IMR-90 (cell line): ENCODE measurements around the gene SMYD5. TPM values are rescaled to one million over a fixed set of nuclear protein-coding genes. Genes with fewer than 3 reads are reported as not detected.
A peak's percentile ranks its signal among the peaks of the same experiment; 100 is the strongest.

Source experiments
- ATAC-seq: fragments of 200-7000 bp; cut with Tn5 transposase; 2 replicates; pipeline ENCODE4 v1.9.1; 2020; ENCODE audit warnings: low read depth, mild to moderate bottlenecking, moderate library complexity
- BruUV-seq: library from RNA; stranded (reverse); fragments of 400-500 nt; replicated peaks from 2 replicates; lab custom pipeline; 2021; lab: Mats Ljungman, UMichigan
- CTCF ChIA-PET: fragments of 300-600 bp; formaldehyde crosslinking; extraction: SDS; loops from one replicate; lab custom pipeline; 2021; ENCODE audit warnings: antibody characterized with exemption; lab: Yijun Ruan, JAX
- POLR2A ChIA-PET: fragments of 300-600 bp; sonication (Branson Sonifier 250); formaldehyde crosslinking; loops from one replicate; lab custom pipeline; 2022; ENCODE audit warnings: antibody characterized with exemption; ENCODE audit not compliant: unreplicated experiment; lab: Charles Lee
- DNase-seq: peaks from one replicate; pipeline ENCODE4 v3.0.0; 2013
- H2AFZ ChIP-seq: replicated peaks from 2 replicates; pipeline ENCODE3; 2013; ENCODE audit warnings: low read length, mild to moderate bottlenecking; ENCODE audit not compliant: poor library complexity
- H2AK5ac ChIP-seq: 2 replicates; pipeline ENCODE4 v1.6.1; 2013; ENCODE audit warnings: low read depth, low read length, inconsistent platforms
- H2AK9ac ChIP-seq: replicated peaks from 2 replicates; pipeline ENCODE3; 2013; ENCODE audit warnings: mild to moderate bottlenecking, low read depth, low read length, moderate library complexity; ENCODE audit not compliant: poor library complexity
- H2BK120ac ChIP-seq: 2 replicates; pipeline ENCODE4 v1.6.1; 2013; ENCODE audit warnings: low read depth, low read length, inconsistent platforms
- H2BK15ac ChIP-seq: 3 replicates; pipeline ENCODE4 v1.6.1; 2013; ENCODE audit warnings: low read depth, low read length, inconsistent platforms
- H2BK20ac ChIP-seq: 2 replicates; pipeline ENCODE4 v1.6.1; 2013; ENCODE audit warnings: low read depth, mild to moderate bottlenecking, inconsistent platforms, low read length, moderate library complexity
- H2BK5ac ChIP-seq: 2 replicates; pipeline ENCODE4 v1.6.1; 2013; ENCODE audit warnings: mild to moderate bottlenecking, low read depth, low read length, inconsistent platforms; ENCODE audit not compliant: poor library complexity, severe bottlenecking
- H3K14ac ChIP-seq: replicated peaks from 2 replicates; pipeline ENCODE4 v1.6.1; 2013; ENCODE audit warnings: low read depth, low read length, inconsistent platforms
- H3K18ac ChIP-seq: 2 replicates; pipeline ENCODE4 v1.6.1; 2013; ENCODE audit warnings: low read depth, low read length, control low read depth
- H3K23ac ChIP-seq: 2 replicates; pipeline ENCODE4 v1.6.1; 2013; ENCODE audit warnings: low read depth, low read length, inconsistent platforms
- H3K27ac ChIP-seq: 2 replicates; pipeline ENCODE4 v1.5.1; 2013; ENCODE audit warnings: mild to moderate bottlenecking, control low read depth, low read length; ENCODE audit not compliant: insufficient read depth
- H3K27me3 ChIP-seq: 2 replicates; pipeline ENCODE4 v1.6.1; 2013; ENCODE audit warnings: low read length; ENCODE audit not compliant: control insufficient read depth, insufficient read depth
- H3K36me3 ChIP-seq: 2 replicates; pipeline ENCODE4 v1.6.1; 2013; ENCODE audit warnings: low read length, mixed read lengths; ENCODE audit not compliant: control insufficient read depth, insufficient read depth
- H3K4ac ChIP-seq: 2 replicates; pipeline ENCODE4 v1.6.1; 2013; ENCODE audit warnings: low read depth, low read length, inconsistent platforms
- H3K4me1 ChIP-seq: 2 replicates; pipeline ENCODE4 v1.6.1; 2013; ENCODE audit warnings: low read length, mixed read lengths; ENCODE audit not compliant: control insufficient read depth, insufficient read depth
- H3K4me2 ChIP-seq: 2 replicates; pipeline ENCODE4 v1.6.1; 2013; ENCODE audit warnings: low read depth, mild to moderate bottlenecking, control low read depth, low read length, moderate library complexity
- H3K4me3 ChIP-seq: 2 replicates; pipeline ENCODE4 v1.5.1; 2013; ENCODE audit warnings: low read depth, mild to moderate bottlenecking, control low read depth, low read length, moderate library complexity; ENCODE audit not compliant: insufficient read depth
- H3K56ac ChIP-seq: 2 replicates; pipeline ENCODE4 v1.6.1; 2013; ENCODE audit warnings: low read length, inconsistent platforms; ENCODE audit not compliant: insufficient read depth; ENCODE audit errors: extremely low read depth
- H3K79me1 ChIP-seq, 2 experiments: 2 replicates each; pipeline ENCODE4 v1.6.1; 2013; ENCODE audit warnings: low read length in 2 of 2, inconsistent platforms in 1 of 2, low read depth in 1 of 2
- H3K9ac ChIP-seq: 2 replicates; pipeline ENCODE4 v1.6.1; 2013; ENCODE audit warnings: low read depth, low read length, control low read depth
- H3K9me1 ChIP-seq: 2 replicates; pipeline ENCODE4 v1.6.1; 2013; ENCODE audit warnings: low read length, inconsistent platforms; ENCODE audit not compliant: insufficient read depth
- H3K9me3 ChIP-seq: 2 replicates; pipeline ENCODE4 v1.6.1; 2013; ENCODE audit warnings: low read length; ENCODE audit not compliant: control insufficient read depth, insufficient read depth
- H4K20me1 ChIP-seq: 2 replicates; pipeline ENCODE4 v1.6.1; 2013; ENCODE audit warnings: low read length, inconsistent platforms; ENCODE audit not compliant: insufficient read depth
- H4K5ac ChIP-seq: 2 replicates; pipeline ENCODE4 v1.6.1; 2013; ENCODE audit warnings: mild to moderate bottlenecking, low read depth, low read length, control low read depth
- H4K8ac ChIP-seq, 2 experiments: 2 replicates each; pipeline ENCODE4 v1.6.1; 2013; ENCODE audit warnings: low read depth in 2 of 2, low read length in 2 of 2, control low read depth in 1 of 2, inconsistent platforms in 1 of 2
- H4K91ac ChIP-seq: 2 replicates; pipeline ENCODE4 v1.6.1; 2013; ENCODE audit warnings: low read depth, low read length, inconsistent platforms; ENCODE audit not compliant: insufficient read depth
- BHLHE40 ChIP-seq: fragments of 150-350 bp; IDR thresholded peaks from 2 replicates; pipeline ENCODE4 v1.6.1; 2016; ENCODE audit warnings: mild to moderate bottlenecking, low read depth, low read length
- CEBPB ChIP-seq: IDR thresholded peaks from 2 replicates; pipeline ENCODE4 v1.6.1; 2012; ENCODE audit warnings: low read depth, low read length, improper control_type of control experiment
- CHD1 ChIP-seq: IDR thresholded peaks from 2 replicates; pipeline ENCODE4 v1.6.1; 2012; ENCODE audit warnings: low read depth, low read length, improper control_type of control experiment
- FOS ChIP-seq: fragments of 150-350 bp; IDR thresholded peaks from 2 replicates; pipeline ENCODE4 v1.6.1; 2016; ENCODE audit warnings: low read depth, low read length
- MAFK ChIP-seq: IDR thresholded peaks from 2 replicates; pipeline ENCODE4 v1.6.1; 2012; ENCODE audit warnings: low read depth, low read length, improper control_type of control experiment
- MAZ ChIP-seq: IDR thresholded peaks from 2 replicates; pipeline ENCODE4 v1.6.1; 2012; ENCODE audit warnings: low read depth, mild to moderate bottlenecking, low read length, improper control_type of control experiment, moderate library complexity, borderline replicate concordance
- MXI1 ChIP-seq: IDR thresholded peaks from 2 replicates; pipeline ENCODE4 v1.6.1; 2012; ENCODE audit warnings: low read depth, mild to moderate bottlenecking, low read length, moderate library complexity, borderline replicate concordance
- NFE2L2 ChIP-seq: fragments of 150-350 bp; IDR thresholded peaks from 2 replicates; pipeline ENCODE4 v1.6.1; 2016; ENCODE audit warnings: low read depth, mild to moderate bottlenecking, low read length
- POLR2A ChIP-seq: IDR thresholded peaks from 2 replicates; pipeline ENCODE4 v1.6.1; 2012; ENCODE audit warnings: mild to moderate bottlenecking, low read depth, low read length
- RAD21 ChIP-seq: IDR thresholded peaks from 2 replicates; pipeline ENCODE4 v1.6.1; 2012; ENCODE audit warnings: low read length, improper control_type of control experiment
- RCOR1 ChIP-seq: IDR thresholded peaks from 2 replicates; pipeline ENCODE4 v1.6.1; 2012; ENCODE audit warnings: mild to moderate bottlenecking, low read length, improper control_type of control experiment; ENCODE audit not compliant: insufficient replicate concordance
- RFX5 ChIP-seq: IDR thresholded peaks from 2 replicates; pipeline ENCODE4 v1.8.0; 2012; ENCODE audit warnings: low read depth, mild to moderate bottlenecking, low read length, moderate library complexity
- SMC3 ChIP-seq: fragments of 150-350 bp; IDR thresholded peaks from 2 replicates; pipeline ENCODE4 v1.6.1; 2016; ENCODE audit warnings: low read depth, mild to moderate bottlenecking, antibody characterized with exemption, low read length, moderate library complexity
- WGBS, 2 experiments: methylation state at CpG; one replicate each; pipeline versions ENCODE4 v1.1.5 to v1.1.7; 2013; ENCODE audit warnings: missing lambda C conversion rate in 2 of 2; ENCODE audit not compliant: insufficient read length in 1 of 2; ENCODE audit errors: extremely low coverage in 2 of 2; 5-methylcytosine and 5-hydroxymethylcytosine counted together
- dilution Hi-C: fragments of 300-500 bp; cut with HindIII; formaldehyde crosslinking; loops from one replicate; pipeline ENCODE4 v1.14.3; 2018; ENCODE audit warnings: low sequenced_read_pairs; ENCODE audit not compliant: unreplicated experiment
- in situ Hi-C: fragments of 300-500 bp; cut with MboI; formaldehyde crosslinking; loops from 3 replicates; pipeline ENCODE4 v1.14.3; 2019; ENCODE audit warnings: low sequenced_read_pairs, inconsistent platforms, mixed read lengths
- intact Hi-C: fragments of 100-400 bp; cut with micrococcal nuclease; formaldehyde crosslinking; loops from 2 replicates; pipeline ENCODE4 v1.10.0; 2022
- polyA plus RNA-seq, 3 experiments: library from polyadenylated mRNA; depleted of rRNA; stranded (reverse); fragments of >200 nt; gene quantifications; 2 replicates each; pipeline ENCODE4 v1.2.3, GENCODE V29; 2012; ENCODE audit warnings: low replicate concordance in 1 of 3
- total RNA-seq: library from RNA; depleted of rRNA; stranded (reverse); fragments of >200 nt; gene quantifications from 2 replicates; pipeline ENCODE4 v1.2.3, GENCODE V29; 2012
- TF ChIP-seq, protein P1 (sequence below): fragments of 150-350 bp; IDR thresholded peaks from 2 replicates; pipeline ENCODE4 v1.6.1; 2017; ENCODE audit warnings: mild to moderate bottlenecking, antibody characterized with exemption, low read length, low read depth
- TF ChIP-seq, protein P2 (sequence below): conservative IDR thresholded peaks from 2 replicates; pipeline ENCODE4 v1.5.1; 2012; ENCODE audit warnings: mild to moderate bottlenecking, low read depth, low read length, improper control_type of control experiment
- TF ChIP-seq, protein P3 (sequence below): fragments of 150-350 bp; IDR thresholded peaks from 2 replicates; pipeline ENCODE4 v1.6.1; 2016; ENCODE audit warnings: low read depth, mild to moderate bottlenecking, low read length, moderate library complexity, borderline replicate concordance

The SMYD5 gene
- total and polyA plus RNA-seq, 2 of the 4 experiments (the other 2 are of a cell fraction), result 17.8 to 19.7 TPM

DNA sequence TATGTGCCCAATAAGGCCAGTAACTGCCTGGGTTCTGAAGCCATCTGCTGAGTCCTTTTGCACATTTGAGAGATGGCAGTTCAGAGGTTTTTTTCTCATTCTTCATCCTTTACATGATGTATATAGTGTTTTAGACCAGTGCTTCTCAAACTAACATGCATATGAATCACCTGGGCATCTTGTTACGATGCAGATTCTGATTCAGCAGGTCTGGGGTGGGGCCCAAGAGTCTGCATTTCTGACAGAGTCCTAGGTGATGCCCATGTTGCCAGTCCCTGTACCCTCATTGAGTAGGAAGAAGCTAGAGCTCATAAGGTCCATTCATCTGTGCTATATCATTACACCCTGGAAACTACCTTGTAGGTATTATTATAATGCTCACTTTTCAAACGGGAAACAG is 3.8 kb downstream of the SMYD5 start:
- ChIA-PET POLR2A (no interaction called here), CTCF (no interaction called here)
- H2AK5ac ChIP-seq, result no peak overlapping the region
- peaks cover 6% of the 10 kb centered on the region for H3K4me1 ChIP-seq
- H3K18ac ChIP-seq, result no peak overlapping the region
- no peaks in the 10 kb centered on the region for H3K27me3 ChIP-seq
- no peak overlapping the region for H2AFZ ChIP-seq
- H3K4ac ChIP-seq, result no peak overlapping the region
- no peak overlapping the region for H3K9ac ChIP-seq
- in situ Hi-C loops (no loop called here), intact Hi-C loops (no loop called here), dilution Hi-C loops (no loop called here)
- no peaks in the 10 kb centered on the region for H3K9me3 ChIP-seq
- TF ChIP-seq, protein P1, sequence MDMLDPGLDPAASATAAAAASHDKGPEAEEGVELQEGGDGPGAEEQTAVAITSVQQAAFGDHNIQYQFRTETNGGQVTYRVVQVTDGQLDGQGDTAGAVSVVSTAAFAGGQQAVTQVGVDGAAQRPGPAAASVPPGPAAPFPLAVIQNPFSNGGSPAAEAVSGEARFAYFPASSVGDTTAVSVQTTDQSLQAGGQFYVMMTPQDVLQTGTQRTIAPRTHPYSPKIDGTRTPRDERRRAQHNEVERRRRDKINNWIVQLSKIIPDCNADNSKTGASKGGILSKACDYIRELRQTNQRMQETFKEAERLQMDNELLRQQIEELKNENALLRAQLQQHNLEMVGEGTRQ, result no peak
- TF ChIP-seq CHD1 (no peak), CEBPB (no peak), MAFK (no peak), BHLHE40 (no peak), SMC3 (no peak), RFX5 (no peak), FOS (no peak), NFE2L2 (no peak), RAD21 (no peak), MAZ (no peak), MXI1 (no peak), RCOR1 (no peak), POLR2A (no peak)
- TF ChIP-seq, protein P2, sequence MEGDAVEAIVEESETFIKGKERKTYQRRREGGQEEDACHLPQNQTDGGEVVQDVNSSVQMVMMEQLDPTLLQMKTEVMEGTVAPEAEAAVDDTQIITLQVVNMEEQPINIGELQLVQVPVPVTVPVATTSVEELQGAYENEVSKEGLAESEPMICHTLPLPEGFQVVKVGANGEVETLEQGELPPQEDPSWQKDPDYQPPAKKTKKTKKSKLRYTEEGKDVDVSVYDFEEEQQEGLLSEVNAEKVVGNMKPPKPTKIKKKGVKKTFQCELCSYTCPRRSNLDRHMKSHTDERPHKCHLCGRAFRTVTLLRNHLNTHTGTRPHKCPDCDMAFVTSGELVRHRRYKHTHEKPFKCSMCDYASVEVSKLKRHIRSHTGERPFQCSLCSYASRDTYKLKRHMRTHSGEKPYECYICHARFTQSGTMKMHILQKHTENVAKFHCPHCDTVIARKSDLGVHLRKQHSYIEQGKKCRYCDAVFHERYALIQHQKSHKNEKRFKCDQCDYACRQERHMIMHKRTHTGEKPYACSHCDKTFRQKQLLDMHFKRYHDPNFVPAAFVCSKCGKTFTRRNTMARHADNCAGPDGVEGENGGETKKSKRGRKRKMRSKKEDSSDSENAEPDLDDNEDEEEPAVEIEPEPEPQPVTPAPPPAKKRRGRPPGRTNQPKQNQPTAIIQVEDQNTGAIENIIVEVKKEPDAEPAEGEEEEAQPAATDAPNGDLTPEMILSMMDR, result no peak
- TF ChIP-seq, protein P3, sequence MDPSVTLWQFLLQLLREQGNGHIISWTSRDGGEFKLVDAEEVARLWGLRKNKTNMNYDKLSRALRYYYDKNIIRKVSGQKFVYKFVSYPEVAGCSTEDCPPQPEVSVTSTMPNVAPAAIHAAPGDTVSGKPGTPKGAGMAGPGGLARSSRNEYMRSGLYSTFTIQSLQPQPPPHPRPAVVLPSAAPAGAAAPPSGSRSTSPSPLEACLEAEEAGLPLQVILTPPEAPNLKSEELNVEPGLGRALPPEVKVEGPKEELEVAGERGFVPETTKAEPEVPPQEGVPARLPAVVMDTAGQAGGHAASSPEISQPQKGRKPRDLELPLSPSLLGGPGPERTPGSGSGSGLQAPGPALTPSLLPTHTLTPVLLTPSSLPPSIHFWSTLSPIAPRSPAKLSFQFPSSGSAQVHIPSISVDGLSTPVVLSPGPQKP, result no peak
- no peak overlapping the region for H3K4me2 ChIP-seq
- no peak overlapping the region for H2BK15ac ChIP-seq
- H3K36me3 ChIP-seq, result peaks cover 12% of the 10 kb centered on the region
- H3K14ac ChIP-seq, result no peak overlapping the region
- peak overlapping the region; percentile 23 for H2BK5ac ChIP-seq
- H2BK20ac ChIP-seq, result no peak overlapping the region
- H4K5ac ChIP-seq, result no peak overlapping the region
- no peak overlapping the region for H2BK120ac ChIP-seq
- H4K8ac ChIP-seq, result no peak overlapping the region
- H4K91ac ChIP-seq, result no peak overlapping the region
- BruUV-seq, result no TSS peak
- H3K4me3 ChIP-seq, result no peak overlapping the region
- DNase-seq, result no peak
- no peak overlapping the region for H3K23ac ChIP-seq
- no CpG with 5 or more reads among the region's 2 CpGs for WGBS, 2 experiments
- H3K56ac ChIP-seq, result no peak overlapping the region
- H2AK9ac ChIP-seq, result no peak overlapping the region
- no peaks in the 10 kb centered on the region; the same call in 1 of the 2 replicates for H4K20me1 ChIP-seq
- ATAC-seq, result no peak
- peaks cover 24 to 52% of the 10 kb centered on the region in 2 experiments; a peak in 3 of 4 replicates for H3K79me1 ChIP-seq
- no peak overlapping the region for H3K27ac ChIP-seq
- H3K9me1 ChIP-seq, result peaks cover 24% of the 10 kb centered on the region
